Caco-2 (cell line): Measurements from ENCODE around the gene COMMD10. TPM values are rescaled to one million over a fixed set of nuclear protein-coding genes. Genes with fewer than 3 reads are reported as not detected.

Experiments used
- BruUV-seq: library from RNA; stranded (reverse); fragments of 400-500 nt; replicated peaks from 2 replicates; lab custom pipeline; 2021; lab: Mats Ljungman, UMichigan
- CTCF ChIA-PET: fragments of 300-600 bp; sonication (Branson Sonifier 250); formaldehyde crosslinking; loops from one replicate; lab custom pipeline; 2022; ENCODE audit warnings: antibody characterized with exemption; lab: Charles Lee
- POLR2A ChIA-PET: fragments of 300-600 bp; sonication (Branson Sonifier 250); formaldehyde crosslinking; loops from one replicate; lab custom pipeline; 2022; ENCODE audit warnings: antibody characterized with exemption; lab: Charles Lee
- DNase-seq, 2 experiments: peaks; one replicate each; pipeline versions ENCODE4 v3.0.0 to v3.0.0-alpha.2; 2020 to 2022
- H3K27me3 ChIP-seq: replicated peaks from 2 replicates; pipeline ENCODE4 v1.6.0; 2011; ENCODE audit warnings: low read length; ENCODE audit not compliant: control insufficient read depth, insufficient read depth
- H3K36me3 ChIP-seq: 2 replicates; pipeline ENCODE4 v1.5.1; 2011; ENCODE audit warnings: low read length; ENCODE audit not compliant: control insufficient read depth, insufficient read depth
- H3K4me1 ChIP-seq: fragments of 250-450 bp; sonication (Bioruptor Pico); 2 replicates; pipeline ENCODE4 v1.5.1; 2020; ENCODE audit warnings: mild to moderate bottlenecking
- H3K4me3 ChIP-seq: 2 replicates; pipeline ENCODE4 v1.5.1; 2011; ENCODE audit warnings: low read depth, mild to moderate bottlenecking, control low read depth, low read length
- H3K9me3 ChIP-seq: fragments of 250-450 bp; sonication (Bioruptor Pico); 2 replicates; pipeline ENCODE4 v1.5.1; 2020; ENCODE audit warnings: mild to moderate bottlenecking, moderate library complexity
- H3K27ac Mint-ChIP-seq: one replicate; pipeline ENCODE4 v1.8.0; 2022; ENCODE audit warnings: mixed read lengths; ENCODE audit not compliant: unreplicated experiment
- H3K27me3 Mint-ChIP-seq: one replicate; pipeline ENCODE4 v1.8.0; 2022; ENCODE audit warnings: mixed read lengths; ENCODE audit not compliant: insufficient read depth, unreplicated experiment
- H3K36me3 Mint-ChIP-seq: one replicate; pipeline ENCODE4 v1.8.0; 2022; ENCODE audit warnings: mild to moderate bottlenecking, mixed read lengths; ENCODE audit not compliant: insufficient read depth, unreplicated experiment
- H3K4me1 Mint-ChIP-seq: one replicate; pipeline ENCODE4 v1.8.0; 2022; ENCODE audit warnings: low read depth, mixed read lengths; ENCODE audit not compliant: unreplicated experiment
- H3K4me3 Mint-ChIP-seq: one replicate; pipeline ENCODE4 v1.8.0; 2022; ENCODE audit warnings: mild to moderate bottlenecking, moderate library complexity, mixed read lengths; ENCODE audit not compliant: unreplicated experiment
- H3K9me3 Mint-ChIP-seq: one replicate; pipeline ENCODE4 v1.8.0; 2022; ENCODE audit warnings: mixed read lengths; ENCODE audit not compliant: unreplicated experiment
- intact Hi-C: fragments of 100-400 bp; cut with micrococcal nuclease; formaldehyde crosslinking; loops from one replicate; pipeline ENCODE4 v1.10.0; 2022; ENCODE audit not compliant: unreplicated experiment
- total RNA-seq: library from RNA; stranded (reverse); gene quantifications from 2 replicates; pipeline ENCODE4 v1.2.3, GENCODE V29; 2022
- TF ChIP-seq, protein P1 (sequence below), 2 experiments: fragments of 200-600 bp in 1 of 2; IDR thresholded peaks; 1 replicate in 1 of 2; 2 replicates in 1 of 2; pipeline versions ENCODE4 v1.5.1 to v1.8.0; 2011 to 2022; ENCODE audit warnings: antibody characterized with exemption in 1 of 2, control low read depth in 1 of 2, inconsistent platforms in 1 of 2, low read depth in 1 of 2, low read length in 1 of 2, mild to moderate bottlenecking in 1 of 2, moderate library complexity in 1 of 2; ENCODE audit not compliant: insufficient read depth in 1 of 2, severe bottlenecking in 1 of 2, unreplicated experiment in 1 of 2

Gene COMMD10
- total RNA-seq, 1 experiment from 2014 or later: 26.4 TPM

DNA sequence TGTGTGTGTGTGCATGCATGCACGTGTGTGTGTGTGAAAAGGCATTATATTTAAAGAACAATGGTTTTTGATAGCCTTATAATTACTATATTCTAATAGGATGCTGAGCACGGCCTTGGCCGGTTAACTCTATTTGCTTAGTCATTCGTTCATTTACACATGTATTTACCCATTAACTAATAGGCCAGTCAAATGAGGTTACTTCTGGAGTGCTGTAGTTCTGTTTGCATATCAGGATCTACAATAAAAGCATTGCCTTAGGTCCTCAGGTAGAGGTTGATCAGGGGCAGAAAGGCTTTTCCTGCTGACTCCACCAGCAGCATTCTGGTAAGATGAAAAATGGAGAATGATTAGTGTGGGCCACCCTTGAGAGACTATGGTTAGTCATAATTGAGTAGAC lies 219.0 kb downstream of the COMMD10 start:
- POLR2A ChIA-PET: no interaction called here
- peaks cover 7% of the 10 kb centered on the region for H3K9me3 Mint-ChIP-seq
- H3K4me1 Mint-ChIP-seq: no peaks in the 10 kb centered on the region
- H3K36me3 ChIP-seq: no peaks in the 10 kb centered on the region
- H3K27me3 Mint-ChIP-seq: no peaks in the 10 kb centered on the region
- peaks cover 10% of the 10 kb centered on the region for H3K4me1 ChIP-seq
- H3K27ac Mint-ChIP-seq: no peak overlapping the region
- BruUV-seq: no TSS peak
- TF ChIP-seq, protein P1, sequence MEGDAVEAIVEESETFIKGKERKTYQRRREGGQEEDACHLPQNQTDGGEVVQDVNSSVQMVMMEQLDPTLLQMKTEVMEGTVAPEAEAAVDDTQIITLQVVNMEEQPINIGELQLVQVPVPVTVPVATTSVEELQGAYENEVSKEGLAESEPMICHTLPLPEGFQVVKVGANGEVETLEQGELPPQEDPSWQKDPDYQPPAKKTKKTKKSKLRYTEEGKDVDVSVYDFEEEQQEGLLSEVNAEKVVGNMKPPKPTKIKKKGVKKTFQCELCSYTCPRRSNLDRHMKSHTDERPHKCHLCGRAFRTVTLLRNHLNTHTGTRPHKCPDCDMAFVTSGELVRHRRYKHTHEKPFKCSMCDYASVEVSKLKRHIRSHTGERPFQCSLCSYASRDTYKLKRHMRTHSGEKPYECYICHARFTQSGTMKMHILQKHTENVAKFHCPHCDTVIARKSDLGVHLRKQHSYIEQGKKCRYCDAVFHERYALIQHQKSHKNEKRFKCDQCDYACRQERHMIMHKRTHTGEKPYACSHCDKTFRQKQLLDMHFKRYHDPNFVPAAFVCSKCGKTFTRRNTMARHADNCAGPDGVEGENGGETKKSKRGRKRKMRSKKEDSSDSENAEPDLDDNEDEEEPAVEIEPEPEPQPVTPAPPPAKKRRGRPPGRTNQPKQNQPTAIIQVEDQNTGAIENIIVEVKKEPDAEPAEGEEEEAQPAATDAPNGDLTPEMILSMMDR (IDR thresholded peaks at IDR 0.05; ENCODE audit: insufficient read depth in 1 of 2, low read depth in 1 of 2, low read length in 1 of 2, severe bottlenecking in 1 of 2, unreplicated experiment in 1 of 2): no peak
- no peak overlapping the region for H3K4me3 Mint-ChIP-seq
- H3K27me3 ChIP-seq: no peaks in the 10 kb centered on the region
- H3K36me3 Mint-ChIP-seq: peaks cover 6% of the 10 kb centered on the region
- no peak overlapping the region for H3K4me3 ChIP-seq
- H3K9me3 ChIP-seq: 0 out of 2 replicates have a peak, but pooled peaks cover 4% of the 10 kb centered on the region
- CTCF ChIA-PET: no interaction called here
- intact Hi-C loops: no loop called here
- no peak for DNase-seq

DNA sequence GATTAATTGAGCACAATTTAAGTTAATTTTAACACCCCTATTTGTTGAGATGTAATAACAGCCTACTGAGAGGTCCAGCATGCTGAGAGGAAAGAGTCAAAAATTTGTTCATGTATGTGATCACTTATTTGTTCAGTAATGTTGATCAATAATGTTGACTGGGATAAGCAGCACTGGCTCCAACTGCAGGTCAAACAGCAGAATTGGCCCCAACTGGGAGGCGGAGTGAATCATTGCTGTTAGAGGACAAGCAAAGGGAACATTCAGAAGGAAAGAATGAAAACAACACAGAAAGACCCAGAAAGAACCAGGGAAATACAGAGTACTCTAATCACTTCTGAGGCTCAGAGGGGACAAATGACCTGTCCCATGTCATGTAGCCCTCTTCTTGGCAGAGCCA lies 221.1 kb downstream of the COMMD10 start:
- Mint-ChIP-seq H3K9me3 (peaks cover 25% of the 10 kb centered on the region), H3K27me3 (no peaks in the 10 kb centered on the region), H3K4me3 (no peak overlapping the region), H3K27ac (no peak overlapping the region), H3K4me1 (no peaks in the 10 kb centered on the region), H3K36me3 (peaks cover 6% of the 10 kb centered on the region)
- ChIA-PET POLR2A (no interaction called here), CTCF (no interaction called here)
- intact Hi-C loops: no loop called here
- Histone ChIP-seq H3K36me3 (no peaks in the 10 kb centered on the region), H3K4me1 (no peaks in the 10 kb centered on the region), H3K9me3 (0 out of 2 replicates have a peak, but pooled peaks cover 4% of the 10 kb centered on the region), H3K4me3 (no peak overlapping the region), H3K27me3 (no peaks in the 10 kb centered on the region)
- no peak for DNase-seq
- BruUV-seq: no TSS peak
- TF ChIP-seq, protein P1 (IDR thresholded peaks at IDR 0.05; ENCODE audit: insufficient read depth in 1 of 2, low read depth in 1 of 2, low read length in 1 of 2, severe bottlenecking in 1 of 2, unreplicated experiment in 1 of 2): no peak

DNA sequence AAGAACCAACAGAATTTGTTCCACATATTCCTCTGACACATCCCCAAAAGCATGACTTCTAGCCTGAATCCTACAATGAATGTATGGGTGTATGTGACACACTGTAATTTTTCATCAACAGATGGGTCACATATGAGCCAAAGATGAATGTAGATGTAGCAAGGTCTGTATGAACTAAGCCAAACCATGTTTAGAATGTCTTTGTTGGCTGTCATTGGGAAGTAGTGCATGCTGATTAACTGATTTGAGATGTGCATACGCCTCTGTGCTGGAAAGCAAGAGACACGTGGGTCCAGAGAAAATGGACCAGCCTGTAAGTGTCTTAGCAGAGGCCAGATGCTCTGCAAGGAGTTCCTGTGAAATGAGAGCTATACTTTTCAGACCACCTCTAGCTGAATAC lies 222.0 kb downstream of the COMMD10 start:
- POLR2A ChIA-PET: no interaction called here
- Mint-ChIP-seq H3K4me3 (no peak overlapping the region), H3K27ac (no peak overlapping the region), H3K36me3 (peaks cover 6% of the 10 kb centered on the region), H3K27me3 (no peaks in the 10 kb centered on the region), H3K9me3 (peaks cover 29% of the 10 kb centered on the region), H3K4me1 (no peaks in the 10 kb centered on the region)
- TF ChIP-seq, protein P1 (IDR thresholded peaks at IDR 0.05; ENCODE audit: insufficient read depth in 1 of 2, low read depth in 1 of 2, low read length in 1 of 2, severe bottlenecking in 1 of 2, unreplicated experiment in 1 of 2): no peak
- intact Hi-C loops: no loop called here
- Histone ChIP-seq H3K27me3 (no peaks in the 10 kb centered on the region), H3K36me3 (no peaks in the 10 kb centered on the region), H3K4me3 (no peak overlapping the region), H3K4me1 (no peaks in the 10 kb centered on the region), H3K9me3 (0 out of 2 replicates have a peak, but pooled peaks cover 4% of the 10 kb centered on the region)
- DNase-seq: no peak
- CTCF ChIA-PET: no interaction called here
- BruUV-seq: no TSS peak
